NT2/D1 (cell line): ENCODE measurements around the gene RASL10B.

Experiments used
- SUZ12 ChIP-seq: IDR thresholded peaks from 2 replicates; pipeline ENCODE4 v1.6.1; 2011; ENCODE audit not compliant: insufficient read length, insufficient read depth; ENCODE audit errors: extremely low read depth
- YY1 ChIP-seq: IDR thresholded peaks from 2 replicates; pipeline ENCODE4 v1.6.1; 2011; ENCODE audit not compliant: insufficient read length, insufficient read depth
- ZNF274 ChIP-seq: IDR thresholded peaks from 2 replicates; pipeline ENCODE4 v1.6.1; 2011; ENCODE audit warnings: mild to moderate bottlenecking, low read depth, low read length

GRCh38 chr17:35760587-35760986 is 29.1 kb downstream of the RASL10B start, which contains the start of gene C17orf50:
- TF ChIP-seq ZNF274 (no peak), SUZ12 (no peak), YY1 (no peak)
